ENCODE results near the gene SARDH. TPM values are rescaled to one million over a fixed set of nuclear protein-coding genes. Genes with fewer than 3 reads are reported as not detected.
A peak's percentile ranks its signal among the peaks of the same experiment; 100 is the strongest.

Gene SARDH
- total and polyA plus RNA-seq, 2 of the 8 experiments (the other 6 are each of a cell fraction or from before 2014, with no cell fraction given): 6.4 to 7.4 TPM

DNA sequence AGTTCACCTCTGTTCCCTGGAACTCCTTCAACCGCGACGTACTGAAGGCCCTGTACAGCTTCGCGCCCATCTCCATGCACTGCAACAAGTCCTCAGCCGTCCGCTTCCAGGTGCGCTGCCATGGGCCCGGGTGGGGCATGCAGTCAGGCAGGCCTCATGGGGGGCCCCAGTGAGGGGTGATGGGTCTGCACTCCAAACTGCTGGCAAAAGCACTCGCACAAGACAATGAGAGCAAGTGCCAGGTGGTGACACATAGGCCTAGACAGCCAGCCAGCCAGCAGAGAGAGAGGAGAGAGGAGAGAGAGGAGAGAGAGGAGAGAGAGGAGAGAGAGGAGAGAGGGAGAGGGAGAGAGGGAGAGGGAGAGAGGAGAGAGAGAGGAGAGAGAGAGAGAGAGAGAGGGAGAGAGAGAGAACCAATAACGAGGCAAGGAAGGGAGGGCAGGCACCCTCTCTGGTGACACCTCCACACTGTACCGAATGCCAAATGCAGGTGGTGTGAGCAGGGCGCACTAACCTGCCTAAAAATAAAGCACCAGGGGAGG lies 81.0 kb downstream of the SARDH start:
- no peak overlapping the region for H3K27ac ChIP-seq (ENCODE audit: low read depth, low read length)
- H2BK120ac ChIP-seq (replicated peaks; ENCODE audit: low read depth, low read length): no peak overlapping the region
- H3K4ac ChIP-seq (replicated peaks; ENCODE audit: insufficient read length, low read depth, low read length): no peak overlapping the region
- no peak overlapping the region for H3K18ac ChIP-seq (ENCODE audit: extremely low read depth, low read length)
- no peak overlapping the region for H2BK20ac ChIP-seq (ENCODE audit: low read length)
- H2AFZ ChIP-seq (ENCODE audit: low read length): no peak overlapping the region
- no peak overlapping the region for H2AK5ac ChIP-seq (ENCODE audit: low read depth, low read length)
- H3K9ac ChIP-seq (replicated peaks in 1 of 4; ENCODE audit: extremely low read depth in 1 of 4, low read depth in 3 of 4, low read length in 3 of 4): no peak overlapping the region
- H4K91ac ChIP-seq (replicated peaks; ENCODE audit: insufficient read length, low read length): no peak overlapping the region
- FAIRE-seq (no peak), DNase-seq (ENCODE audit: low read depth in 1 of 2, low spot score in 2 of 2) (no peak)
- peaks cover 0 to 15% (median 8%) of the 10 kb centered on the region in 4 experiments; a peak in 5 of 7 replicates for H3K4me1 ChIP-seq (replicated peaks in 1 of 4; ENCODE audit: control insufficient read depth in 3 of 4, insufficient read depth in 4 of 4, low read length in 3 of 4)
- 84% methylated on average over 11 of the region's 13 CpGs; no CpG with 5 or more reads in 1 of the 2 experiments for WGBS, 2 experiments (ENCODE audit: extremely low coverage in 1 of 2, insufficient coverage in 1 of 2, insufficient read length in 1 of 2, insufficient replicate concordance in 2 of 2, low coverage in 1 of 2, low lambda C conversion rate in 2 of 2, missing lambda C conversion rate in 1 of 2)
- no peak overlapping the region for H3K23ac ChIP-seq (ENCODE audit: insufficient read length)
- peaks cover 3% of the 10 kb centered on the region; the same call in 1 of the 2 replicates for H3K23me2 ChIP-seq (ENCODE audit: low read depth, low read length)
- H3K56ac ChIP-seq (replicated peaks; ENCODE audit: insufficient read length, low read depth, low read length): no peak overlapping the region
- H3K9me3 ChIP-seq (ENCODE audit: insufficient read depth in 2 of 2, low read depth in 1 of 2, low read length in 1 of 2): no peaks in the 10 kb centered on the region
- no peak overlapping the region for H3K4me2 ChIP-seq (ENCODE audit: insufficient read depth in 1 of 2, low read depth in 2 of 2, low read length in 2 of 2)
- no peak overlapping the region for H3K14ac ChIP-seq (ENCODE audit: insufficient read length)
- no peaks in the 10 kb centered on the region for H4K20me1 ChIP-seq (replicated peaks in 1 of 2; ENCODE audit: control insufficient read depth in 1 of 2, insufficient read depth in 2 of 2, low read length in 2 of 2)
- no peak overlapping the region for H4K5ac ChIP-seq (ENCODE audit: insufficient read length, low read depth, low read length)
- H2BK15ac ChIP-seq (ENCODE audit: low read length): no peak overlapping the region
- peaks cover 0 to 12% (median 11%) of the 10 kb centered on the region in 4 experiments; a peak in 3 of 7 replicates for H3K27me3 ChIP-seq (replicated peaks in 1 of 4; ENCODE audit: control insufficient read depth in 3 of 4, extremely low read depth in 1 of 4, insufficient read depth in 3 of 4, low read length in 3 of 4)
- H3K79me1 ChIP-seq (ENCODE audit: low read depth, low read length): no peaks in the 10 kb centered on the region
- no peak overlapping the region for H2BK5ac ChIP-seq (ENCODE audit: low read depth, low read length)
- 0 out of 2 replicates have a peak overlapping the region, but pooled peaks have one; percentile 27 for H2BK12ac ChIP-seq (ENCODE audit: low read depth, low read length)
- no peaks in the 10 kb centered on the region for H3K36me3 ChIP-seq (ENCODE audit: control insufficient read depth in 2 of 4, insufficient read depth in 4 of 4, low read length in 3 of 4)
- ChIA-PET POLR2A (ENCODE audit: partially characterized antibody) (interaction anchor here (1.4 to 2.4 kb wide), 3 partner anchors 9 to 13 kb away, joined by 3 to 7 read pairs (median 7); no protein-coding TSS in a partner anchor), CTCF (ENCODE audit: partially characterized antibody) (interaction anchor here (0.9 to 1.5 kb wide), 4 partner anchors 58 to 534 kb away, joined by 3 to 8 read pairs (median 3); no protein-coding TSS in a partner anchor)
- no peak overlapping the region for H4K8ac ChIP-seq (ENCODE audit: extremely low read depth, insufficient read depth, low read length)
- TF ChIP-seq TBP (IDR thresholded peaks at IDR 0.05; ENCODE audit: low read depth, low read length) (no peak), YY1 (IDR thresholded peaks at IDR 0.05; ENCODE audit: low read depth, low read length) (no peak), FOSL1 (IDR thresholded peaks at IDR 0.05; ENCODE audit: insufficient read depth, low read depth, low read length) (no peak), JUND (IDR thresholded peaks at IDR 0.05; ENCODE audit: low read length) (no peak), TAF1 (IDR thresholded peaks at IDR 0.05; ENCODE audit: low read depth, low read length) (no peak), PHF8 (conservative IDR thresholded peaks at IDR 0.05; ENCODE audit: low read depth, low read length) (no peak), TAF7 (optimal IDR thresholded peaks at IDR 0.05; ENCODE audit: borderline replicate concordance, low read depth, low read length) (no peak), CREB1 (IDR thresholded peaks at IDR 0.05) (no peak), SP1 (IDR thresholded peaks at IDR 0.05; ENCODE audit: low read depth, low read length) (no peak)
- TF ChIP-seq, protein P1, sequence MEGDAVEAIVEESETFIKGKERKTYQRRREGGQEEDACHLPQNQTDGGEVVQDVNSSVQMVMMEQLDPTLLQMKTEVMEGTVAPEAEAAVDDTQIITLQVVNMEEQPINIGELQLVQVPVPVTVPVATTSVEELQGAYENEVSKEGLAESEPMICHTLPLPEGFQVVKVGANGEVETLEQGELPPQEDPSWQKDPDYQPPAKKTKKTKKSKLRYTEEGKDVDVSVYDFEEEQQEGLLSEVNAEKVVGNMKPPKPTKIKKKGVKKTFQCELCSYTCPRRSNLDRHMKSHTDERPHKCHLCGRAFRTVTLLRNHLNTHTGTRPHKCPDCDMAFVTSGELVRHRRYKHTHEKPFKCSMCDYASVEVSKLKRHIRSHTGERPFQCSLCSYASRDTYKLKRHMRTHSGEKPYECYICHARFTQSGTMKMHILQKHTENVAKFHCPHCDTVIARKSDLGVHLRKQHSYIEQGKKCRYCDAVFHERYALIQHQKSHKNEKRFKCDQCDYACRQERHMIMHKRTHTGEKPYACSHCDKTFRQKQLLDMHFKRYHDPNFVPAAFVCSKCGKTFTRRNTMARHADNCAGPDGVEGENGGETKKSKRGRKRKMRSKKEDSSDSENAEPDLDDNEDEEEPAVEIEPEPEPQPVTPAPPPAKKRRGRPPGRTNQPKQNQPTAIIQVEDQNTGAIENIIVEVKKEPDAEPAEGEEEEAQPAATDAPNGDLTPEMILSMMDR (IDR thresholded peaks at IDR 0.05; ENCODE audit: control extremely low read depth in 1 of 3, insufficient read depth in 1 of 3, low read depth in 1 of 3, low read length in 3 of 3): no peak
- H3K4me3 ChIP-seq (ENCODE audit: extremely low read depth in 1 of 4, insufficient read depth in 2 of 4, low read depth in 3 of 4, low read length in 4 of 4): no peak overlapping the region
- no peaks in the 10 kb centered on the region for H3K79me2 ChIP-seq (ENCODE audit: control insufficient read depth in 1 of 2, insufficient read depth in 2 of 2, low read length in 2 of 2)
